MM.1S (cell line): ENCODE measurements around the gene PCYOX1L.

Experiments
- DNase-seq: peaks from one replicate; pipeline ENCODE4 v3.0.0-alpha.2; 2015
- H2AFZ ChIP-seq: fragments of 300-600 bp; sonication (generic); 2 replicates; pipeline ENCODE4 v1.6.0; 2016; ENCODE audit warnings: antibody characterized with exemption, low read length
- H3F3A ChIP-seq: fragments of 300-600 bp; sonication (generic); 2 replicates; pipeline ENCODE4 v1.6.1; 2016; ENCODE audit warnings: mild to moderate bottlenecking, antibody characterized with exemption, low read length, moderate library complexity, mixed read lengths; ENCODE audit not compliant: insufficient read depth
- H3K27ac ChIP-seq: fragments of 300-600 bp; sonication (generic); 2 replicates; pipeline ENCODE4 v1.5.1; 2016; ENCODE audit warnings: mild to moderate bottlenecking, low read length
- H3K27me3 ChIP-seq: fragments of 300-600 bp; sonication (generic); replicated peaks from 2 replicates; pipeline ENCODE4 v1.6.0; 2016; ENCODE audit warnings: low read length; ENCODE audit not compliant: insufficient read depth
- H3K36me3 ChIP-seq: fragments of 300-600 bp; sonication (generic); replicated peaks from 2 replicates; pipeline ENCODE4 v1.6.1; 2016; ENCODE audit warnings: mild to moderate bottlenecking, low read length, mixed read lengths; ENCODE audit not compliant: insufficient read depth
- H3K4me1 ChIP-seq: fragments of 300-600 bp; sonication (generic); 2 replicates; pipeline ENCODE4 v1.6.1; 2016; ENCODE audit warnings: low read length, mixed read lengths
- H3K4me2 ChIP-seq: fragments of 300-600 bp; sonication (generic); 2 replicates; pipeline ENCODE4 v1.6.0; 2016; ENCODE audit warnings: low read depth, low read length
- H3K4me3 ChIP-seq: fragments of 300-600 bp; sonication (generic); 2 replicates; pipeline ENCODE4 v1.5.1; 2016; ENCODE audit warnings: low read length, mixed read lengths
- H3K79me2 ChIP-seq: fragments of 300-600 bp; sonication (generic); 2 replicates; pipeline ENCODE4 v1.6.1; 2016; ENCODE audit warnings: mixed run types, low read length, mixed read lengths
- H3K9ac ChIP-seq: fragments of 300-600 bp; sonication (generic); 2 replicates; pipeline ENCODE4 v1.6.1; 2016; ENCODE audit warnings: low read length, mixed read lengths
- H3K9me2 ChIP-seq: fragments of 300-600 bp; sonication (generic); replicated peaks from 2 replicates; pipeline ENCODE4 v1.6.1; 2016; ENCODE audit warnings: mild to moderate bottlenecking, low read length, mixed read lengths; ENCODE audit not compliant: insufficient read depth
- H3K9me3 ChIP-seq: fragments of 300-600 bp; sonication (generic); replicated peaks from 2 replicates; pipeline ENCODE4 v1.6.1; 2016; ENCODE audit warnings: mild to moderate bottlenecking, low read length, mixed read lengths; ENCODE audit not compliant: insufficient read depth
- H4K20me1 ChIP-seq: fragments of 300-600 bp; sonication (generic); 2 replicates; pipeline ENCODE4 v1.6.1; 2016; ENCODE audit warnings: mild to moderate bottlenecking, low read length, moderate library complexity, mixed read lengths; ENCODE audit not compliant: insufficient read depth
- EZH2 ChIP-seq: fragments of 300-600 bp; sonication (generic); optimal IDR thresholded peaks from 2 replicates; pipeline ENCODE3; 2017; ENCODE audit warnings: low read depth, mild to moderate bottlenecking, antibody characterized with exemption, low read length, mixed read lengths
- EZH2phosphoT487 ChIP-seq: fragments of 300-600 bp; sonication (generic); IDR thresholded peaks from 2 replicates; pipeline ENCODE4 v1.6.1; 2018; ENCODE audit warnings: antibody characterized with exemption, low read length
- TF ChIP-seq, protein P1 (sequence below): fragments of 300-600 bp; sonication (generic); IDR thresholded peaks from 2 replicates; pipeline ENCODE4 v1.5.1; 2016; ENCODE audit warnings: antibody characterized with exemption, low read length, mixed read lengths

PCYOX1L gene

DNA sequence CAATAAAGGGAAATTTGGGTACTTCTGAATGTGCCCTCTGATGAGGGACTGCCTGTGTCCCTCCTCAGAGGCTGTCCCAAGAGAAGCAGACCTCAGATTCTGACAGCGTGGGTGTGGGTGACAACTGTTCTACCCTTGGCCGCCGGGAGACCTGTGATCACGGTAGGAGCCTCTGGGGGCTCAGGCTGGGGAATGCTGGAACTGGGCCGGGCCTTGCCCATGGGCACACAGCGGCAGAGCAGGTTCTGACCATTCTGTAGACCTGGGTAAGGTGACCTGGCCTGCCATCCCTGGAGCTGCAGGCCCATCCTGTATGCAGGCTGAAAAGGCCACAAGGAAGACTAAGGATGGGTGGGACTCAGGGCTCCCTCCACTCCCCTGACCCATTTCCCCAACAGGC, 42.1 kb upstream of the PCYOX1L start:
- Histone ChIP-seq H3K27me3 (no peaks in the 10 kb centered on the region), H3K9ac (no peak overlapping the region), H3K9me3 (no peaks in the 10 kb centered on the region)

DNA sequence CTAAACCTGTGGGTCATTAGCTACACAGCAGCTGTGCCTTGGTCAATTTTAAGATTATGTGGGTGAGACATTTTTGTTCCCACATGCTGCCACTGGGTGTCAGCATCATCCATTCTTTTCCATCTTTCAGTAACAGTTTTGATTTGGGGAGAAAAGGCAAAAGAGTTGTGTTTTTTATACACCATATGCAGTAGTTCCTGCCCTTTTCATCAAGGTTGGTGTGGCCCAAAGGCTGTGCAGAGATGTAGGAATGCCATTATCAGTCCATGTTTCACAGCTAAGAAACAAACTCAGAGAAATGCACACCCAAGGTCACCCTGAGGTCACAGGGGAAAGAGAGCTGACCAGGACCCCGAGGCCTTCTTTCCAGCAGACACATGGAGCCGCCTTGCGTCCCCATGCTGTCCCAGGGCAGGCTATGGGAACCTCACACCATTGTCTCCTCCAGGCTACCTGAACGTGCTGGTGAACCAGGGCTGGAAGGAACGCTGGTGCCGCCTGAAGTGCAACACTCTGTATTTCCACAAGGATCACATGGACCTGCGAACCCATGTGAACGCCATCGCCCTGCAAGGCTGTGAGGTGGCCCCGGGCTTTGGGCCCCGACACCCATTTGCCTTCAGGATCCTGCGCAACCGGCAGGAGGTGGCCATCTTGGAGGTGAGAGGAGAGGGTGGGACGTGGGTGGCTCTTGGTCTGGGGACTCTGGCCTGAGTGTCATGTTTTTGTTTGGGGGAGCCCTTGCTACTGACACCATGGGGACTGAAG, 40.4 kb upstream of the PCYOX1L start:
- no peaks in the 10 kb centered on the region for H3K27me3 ChIP-seq
- no peaks in the 10 kb centered on the region for H3K9me2 ChIP-seq
- no peaks in the 10 kb centered on the region for H3K79me2 ChIP-seq
- H3K27ac ChIP-seq: no peak overlapping the region
- H2AFZ ChIP-seq: peak overlapping the region; percentile 64
- no peaks in the 10 kb centered on the region for H3K9me3 ChIP-seq
- no peak overlapping the region for H3K4me3 ChIP-seq
- no peak overlapping the region for H3K4me2 ChIP-seq
- no peak for TF ChIP-seq EZH2phosphoT487
- TF ChIP-seq EZH2: no peak
- TF ChIP-seq, protein P1, sequence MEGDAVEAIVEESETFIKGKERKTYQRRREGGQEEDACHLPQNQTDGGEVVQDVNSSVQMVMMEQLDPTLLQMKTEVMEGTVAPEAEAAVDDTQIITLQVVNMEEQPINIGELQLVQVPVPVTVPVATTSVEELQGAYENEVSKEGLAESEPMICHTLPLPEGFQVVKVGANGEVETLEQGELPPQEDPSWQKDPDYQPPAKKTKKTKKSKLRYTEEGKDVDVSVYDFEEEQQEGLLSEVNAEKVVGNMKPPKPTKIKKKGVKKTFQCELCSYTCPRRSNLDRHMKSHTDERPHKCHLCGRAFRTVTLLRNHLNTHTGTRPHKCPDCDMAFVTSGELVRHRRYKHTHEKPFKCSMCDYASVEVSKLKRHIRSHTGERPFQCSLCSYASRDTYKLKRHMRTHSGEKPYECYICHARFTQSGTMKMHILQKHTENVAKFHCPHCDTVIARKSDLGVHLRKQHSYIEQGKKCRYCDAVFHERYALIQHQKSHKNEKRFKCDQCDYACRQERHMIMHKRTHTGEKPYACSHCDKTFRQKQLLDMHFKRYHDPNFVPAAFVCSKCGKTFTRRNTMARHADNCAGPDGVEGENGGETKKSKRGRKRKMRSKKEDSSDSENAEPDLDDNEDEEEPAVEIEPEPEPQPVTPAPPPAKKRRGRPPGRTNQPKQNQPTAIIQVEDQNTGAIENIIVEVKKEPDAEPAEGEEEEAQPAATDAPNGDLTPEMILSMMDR: peak; percentile 70
- H3F3A ChIP-seq: no peaks in the 10 kb centered on the region
- H3K4me1 ChIP-seq: peaks cover 10% of the 10 kb centered on the region; the same call in 1 of the 2 replicates
- DNase-seq: peak; percentile 66
- H3K36me3 ChIP-seq: no peaks in the 10 kb centered on the region
- no peak overlapping the region for H3K9ac ChIP-seq
- H4K20me1 ChIP-seq: no peaks in the 10 kb centered on the region

More for the DNA sequence above, 42.1 kb upstream of the PCYOX1L start:
- Histone ChIP-seq H3K36me3 (no peaks in the 10 kb centered on the region), H3K27ac (no peak overlapping the region), H3K4me3 (no peak overlapping the region), H3K4me2 (no peak overlapping the region), H4K20me1 (no peaks in the 10 kb centered on the region), H3F3A (no peaks in the 10 kb centered on the region), H2AFZ (no peak overlapping the region), H3K9me2 (no peaks in the 10 kb centered on the region), H3K79me2 (no peaks in the 10 kb centered on the region), H3K4me1 (peaks cover 10% of the 10 kb centered on the region; the same call in 1 of the 2 replicates)
- TF ChIP-seq, protein P1: no peak
- TF ChIP-seq EZH2phosphoT487: no peak
- no peak for TF ChIP-seq EZH2
- no peak for DNase-seq

DNA sequence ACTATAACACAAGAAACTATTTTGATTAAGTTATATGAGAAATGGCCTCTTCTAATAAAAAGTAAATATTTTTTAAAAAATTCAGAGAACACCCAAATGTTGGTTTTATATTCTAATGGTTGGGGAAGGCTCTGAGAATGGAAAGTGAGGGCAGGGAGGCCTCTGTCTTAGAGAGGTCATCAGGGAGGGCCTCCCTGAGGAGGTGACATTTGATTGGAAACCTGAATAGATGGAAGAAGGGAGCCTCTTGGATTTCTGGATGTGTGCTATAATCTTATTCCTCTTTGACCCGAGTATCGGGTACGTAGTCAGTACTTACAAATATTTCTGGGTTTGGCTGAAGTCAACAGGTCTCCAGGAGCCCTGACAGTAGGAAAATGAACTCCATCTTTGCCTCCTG, 38.7 kb upstream of the PCYOX1L start:
- Histone ChIP-seq H3K27me3 (no peaks in the 10 kb centered on the region), H3K79me2 (no peaks in the 10 kb centered on the region), H3K4me2 (no peak overlapping the region), H3K9ac (no peak overlapping the region), H2AFZ (no peak overlapping the region), H3K27ac (no peak overlapping the region), H3F3A (no peaks in the 10 kb centered on the region), H3K9me3 (no peaks in the 10 kb centered on the region), H3K9me2 (no peaks in the 10 kb centered on the region), H3K36me3 (no peaks in the 10 kb centered on the region), H4K20me1 (no peaks in the 10 kb centered on the region), H3K4me3 (no peak overlapping the region), H3K4me1 (peaks cover 6% of the 10 kb centered on the region; the same call in 1 of the 2 replicates)
- no peak for DNase-seq
- TF ChIP-seq EZH2 (no peak), EZH2phosphoT487 (no peak)
- TF ChIP-seq, protein P1: no peak
